Right kidney (tissue), 1 donor: ENCODE measurements around the gene KCP.

Experiments
- DNase-seq: peaks from one replicate; pipeline ENCODE4 v3.0.0-alpha.2; 2016

Gene KCP

GRCh38 chr7:128858380-128859231 is 51.9 kb downstream of the KCP start:
- no peak for DNase-seq

GRCh38 chr7:128856001-128856718 is 54.3 kb downstream of the KCP start:
- DNase-seq: no peak

GRCh38 chr7:128855559-128855958 is 55.0 kb downstream of the KCP start:
- DNase-seq: no peak

GRCh38 chr7:128854396-128854795 is 56.1 kb downstream of the KCP start:
- no peak for DNase-seq

GRCh38 chr7:128853799-128854198 is 56.7 kb downstream of the KCP start:
- DNase-seq: no peak

- DNase-seq: no peak
These were observed 57.8 kb downstream of the KCP start for GRCh38 chr7:128852537-128853254.

GRCh38 chr7:128849804-128850490 is 60.6 kb downstream of the KCP start:
- no peak for DNase-seq

GRCh38 chr7:128849156-128849515 is 61.4 kb downstream of the KCP start:
- DNase-seq: no peak

GRCh38 chr7:128848289-128849155 is 62.0 kb downstream of the KCP start:
- DNase-seq: no peak

GRCh38 chr7:128847721-128848211 is 62.7 kb downstream of the KCP start:
- DNase-seq: no peak

GRCh38 chr7:128846781-128847444 is 63.6 kb downstream of the KCP start:
- no peak for DNase-seq

GRCh38 chr7:128845987-128846386 is 64.5 kb downstream of the KCP start:
- no peak for DNase-seq

GRCh38 chr7:128845475-128845874 is 65.0 kb downstream of the KCP start:
- DNase-seq: no peak

GRCh38 chr7:128844777-128845311 is 65.7 kb downstream of the KCP start:
- DNase-seq: no peak

- no peak for DNase-seq
These were observed 66.4 kb downstream of the KCP start for GRCh38 chr7:128843938-128844621.

- no peak for DNase-seq
These were observed 67.6 kb downstream of the KCP start for GRCh38 chr7:128842674-128843641.

- no peak for DNase-seq
These were observed 68.4 kb downstream of the KCP start for GRCh38 chr7:128841921-128842673.

- DNase-seq: no peak
These were observed 69.3 kb downstream of the KCP start for GRCh38 chr7:128841171-128841690.
